Peyer's patch (tissue), 4 donors: ENCODE data around the gene KRTAP20-3. TPM values are rescaled to one million over a fixed set of nuclear protein-coding genes. Genes with fewer than 3 reads are reported as not detected.

ENCODE experiments used
- DNase-seq, 3 donors: peaks; one replicate each; pipeline ENCODE4 v3.0.0-alpha.2; 2017 to 2019
- H3K27ac ChIP-seq, 4 donors: fragments of 200-600 bp; sonication (generic); one replicate each; pipeline ENCODE4 v1.5.1; 2016 to 2019
- H3K27me3 ChIP-seq, 2 donors: fragments of 200-600 bp; sonication (generic); one replicate each; pipeline ENCODE4 v1.5.1; 2019
- H3K36me3 ChIP-seq, 3 donors: fragments of 200-600 bp; sonication (generic); one replicate each; pipeline ENCODE4 v1.5.1; 2016 to 2019
- H3K4me1 ChIP-seq, 4 donors: fragments of 200-600 bp; sonication (generic); one replicate each; pipeline ENCODE4 v1.5.1; 2016 to 2019
- H3K4me3 ChIP-seq, 4 donors: fragments of 200-600 bp; sonication (generic); 1 replicate in 3 of 4; 2 replicates in 1 of 4; pipeline ENCODE4 v1.5.1; 2016 to 2019; ENCODE audit warnings: mild to moderate bottlenecking in 1 of 4
- H3K9me3 ChIP-seq, 4 donors: fragments of 200-600 bp; sonication (generic); one replicate each; pipeline ENCODE4 v1.5.1; 2016 to 2019; ENCODE audit warnings: mild to moderate bottlenecking in 1 of 4
- POLR2A ChIP-seq, 2 donors: fragments of 450-650 bp; IDR thresholded peaks; one replicate each; pipeline ENCODE4 v1.5.1; 2017; ENCODE audit warnings: antibody characterized with exemption in 2 of 2, mild to moderate bottlenecking in 2 of 2, moderate library complexity in 2 of 2
- small RNA-seq, 2 donors: library from RNA; depleted of rRNA; stranded (forward); fragments of <200 nt; gene quantifications; one replicate each; pipeline ENCODE3, GENCODE V24; 2016
- total RNA-seq, 4 donors: library from RNA; depleted of rRNA; stranded (reverse); fragments of >200 nt; gene quantifications; one replicate each; pipeline ENCODE4 v1.1.0, GENCODE V29; 2016
- TF ChIP-seq, protein P1 (sequence below), 6 experiments: fragments of 450-650 bp in 4 of 6; fragments of 200-600 bp in 2 of 6; sonication (generic) in 1 of 6; IDR thresholded peaks; one replicate each; pipeline ENCODE4 v1.5.1; 2017 to 2019; ENCODE audit warnings: antibody characterized with exemption in 6 of 6, mild to moderate bottlenecking in 3 of 6, moderate library complexity in 1 of 6

KRTAP20-3 gene
- total RNA-seq, 4 donors from 2014 or later, result not detected

DNA sequence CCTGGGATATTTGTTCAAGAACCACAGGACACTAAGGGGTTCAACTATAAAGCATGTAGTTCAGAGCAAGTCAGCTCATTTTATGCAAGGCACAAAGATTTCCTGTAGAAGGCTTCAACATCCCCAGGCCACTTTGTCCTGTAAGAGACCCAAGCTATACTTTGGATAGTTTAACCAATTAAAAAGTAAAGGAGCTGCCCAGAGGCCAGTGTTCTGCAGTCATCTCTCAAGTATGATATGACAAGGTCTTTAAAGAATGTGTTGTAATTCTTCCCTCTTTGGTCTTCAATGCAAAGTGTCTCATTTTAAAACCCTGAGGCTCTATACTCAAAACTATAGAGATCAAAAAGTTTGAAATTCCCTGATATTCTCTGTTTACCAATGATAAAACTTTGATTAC is 34.1 kb downstream of the KRTAP20-3 start:
- DNase-seq, result no peak
- no peaks in the 10 kb centered on the region for H3K4me1 ChIP-seq
- H3K9me3 ChIP-seq, result no peaks in the 10 kb centered on the region
- TF ChIP-seq, protein P1, sequence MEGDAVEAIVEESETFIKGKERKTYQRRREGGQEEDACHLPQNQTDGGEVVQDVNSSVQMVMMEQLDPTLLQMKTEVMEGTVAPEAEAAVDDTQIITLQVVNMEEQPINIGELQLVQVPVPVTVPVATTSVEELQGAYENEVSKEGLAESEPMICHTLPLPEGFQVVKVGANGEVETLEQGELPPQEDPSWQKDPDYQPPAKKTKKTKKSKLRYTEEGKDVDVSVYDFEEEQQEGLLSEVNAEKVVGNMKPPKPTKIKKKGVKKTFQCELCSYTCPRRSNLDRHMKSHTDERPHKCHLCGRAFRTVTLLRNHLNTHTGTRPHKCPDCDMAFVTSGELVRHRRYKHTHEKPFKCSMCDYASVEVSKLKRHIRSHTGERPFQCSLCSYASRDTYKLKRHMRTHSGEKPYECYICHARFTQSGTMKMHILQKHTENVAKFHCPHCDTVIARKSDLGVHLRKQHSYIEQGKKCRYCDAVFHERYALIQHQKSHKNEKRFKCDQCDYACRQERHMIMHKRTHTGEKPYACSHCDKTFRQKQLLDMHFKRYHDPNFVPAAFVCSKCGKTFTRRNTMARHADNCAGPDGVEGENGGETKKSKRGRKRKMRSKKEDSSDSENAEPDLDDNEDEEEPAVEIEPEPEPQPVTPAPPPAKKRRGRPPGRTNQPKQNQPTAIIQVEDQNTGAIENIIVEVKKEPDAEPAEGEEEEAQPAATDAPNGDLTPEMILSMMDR (IDR thresholded peaks at IDR 0.05), result no peak
- no peak for TF ChIP-seq POLR2A (IDR thresholded peaks at IDR 0.05)
- no peak overlapping the region for H3K27ac ChIP-seq
- no peak overlapping the region for H3K4me3 ChIP-seq
- H3K27me3 ChIP-seq, result no peaks in the 10 kb centered on the region
- H3K36me3 ChIP-seq, result no peaks in the 10 kb centered on the region

DNA sequence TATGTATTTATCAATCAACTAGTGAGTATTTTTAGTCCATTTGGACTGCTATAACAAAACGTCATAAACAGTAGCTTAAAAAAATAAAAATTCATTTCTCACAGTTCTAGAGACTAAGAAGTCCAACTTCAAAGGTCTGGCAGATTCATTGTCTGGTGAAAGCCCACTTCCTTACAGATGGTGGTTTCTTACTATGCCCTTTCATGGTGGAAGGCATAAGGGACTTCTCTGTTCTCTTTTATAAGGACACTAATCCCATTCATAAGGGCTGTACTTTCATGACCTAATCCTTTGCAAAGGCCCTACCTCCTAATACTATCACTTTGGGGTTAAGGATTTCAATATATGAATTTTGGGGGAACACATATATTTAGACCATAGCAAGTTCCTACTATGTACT is 37.9 kb downstream of the KRTAP20-3 start:
- H3K27ac ChIP-seq, result no peak overlapping the region
- H3K4me1 ChIP-seq, result no peaks in the 10 kb centered on the region
- no peak overlapping the region for H3K4me3 ChIP-seq
- H3K36me3 ChIP-seq, result no peaks in the 10 kb centered on the region
- TF ChIP-seq, protein P1 (IDR thresholded peaks at IDR 0.05), result no peak
- no peak for TF ChIP-seq POLR2A (IDR thresholded peaks at IDR 0.05)
- no peaks in the 10 kb centered on the region for H3K27me3 ChIP-seq
- DNase-seq, result no peak
- H3K9me3 ChIP-seq, result no peaks in the 10 kb centered on the region

DNA sequence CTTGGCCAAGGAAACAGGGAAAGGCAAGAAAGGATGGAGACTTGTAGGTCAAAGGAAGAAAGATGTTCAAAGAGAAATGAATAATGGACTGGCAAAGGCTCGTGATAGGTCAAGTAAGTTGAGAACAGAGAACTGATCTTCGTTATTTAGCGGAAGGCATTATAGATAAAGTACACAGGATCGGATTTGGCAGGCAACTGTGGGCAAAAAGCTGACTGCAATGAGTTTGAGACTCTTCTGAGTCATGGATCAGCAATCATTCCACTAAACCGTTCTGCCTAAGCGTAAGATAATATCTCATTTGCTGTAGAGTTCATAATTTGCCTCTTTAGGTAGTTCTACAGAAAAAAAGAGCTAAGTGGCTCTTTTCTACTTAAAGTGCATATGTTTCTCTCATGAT is 41.8 kb downstream of the KRTAP20-3 start:
- Histone ChIP-seq H3K9me3 (no peaks in the 10 kb centered on the region), H3K27ac (no peak overlapping the region), H3K4me1 (no peaks in the 10 kb centered on the region), H3K4me3 (no peak overlapping the region), H3K27me3 (no peaks in the 10 kb centered on the region), H3K36me3 (no peaks in the 10 kb centered on the region)
- TF ChIP-seq, protein P1 (IDR thresholded peaks at IDR 0.05), result no peak
- no peak for TF ChIP-seq POLR2A (IDR thresholded peaks at IDR 0.05)
- DNase-seq, result no peak

DNA sequence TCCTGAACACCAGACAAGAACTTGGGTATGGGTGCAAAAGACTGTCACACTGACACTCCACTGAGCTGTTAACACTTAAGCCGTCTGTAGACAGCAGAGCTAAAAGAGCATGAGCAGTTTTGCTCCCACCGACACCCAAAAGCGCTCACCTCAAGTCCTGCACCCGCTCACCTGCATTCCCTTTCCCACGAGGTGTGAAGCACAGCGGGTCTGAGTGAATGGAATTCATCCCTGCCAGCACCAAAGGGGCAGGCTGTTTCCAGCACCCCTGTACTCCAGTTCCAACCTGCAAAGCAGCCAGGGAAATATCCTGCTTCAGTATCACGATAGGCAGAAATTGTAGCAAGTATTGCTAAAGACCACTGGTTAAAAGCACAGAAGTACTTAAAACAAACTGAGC is 47.2 kb downstream of the KRTAP20-3 start:
- Histone ChIP-seq H3K27me3 (no peaks in the 10 kb centered on the region), H3K4me3 (no peak overlapping the region), H3K36me3 (no peaks in the 10 kb centered on the region), H3K4me1 (no peaks in the 10 kb centered on the region), H3K9me3 (no peaks in the 10 kb centered on the region), H3K27ac (no peak overlapping the region)
- DNase-seq, result no peak
- TF ChIP-seq, protein P1 (IDR thresholded peaks at IDR 0.05), result no peak
- no peak for TF ChIP-seq POLR2A (IDR thresholded peaks at IDR 0.05)

Small RNA genes within 50 kb of the gene (small RNA-seq; reads per million reads assigned to genes)
- gene KRTAP20-1 (0 reads per million in 2 donors), gene KRTAP20-3 (0 reads per million in 2 donors), gene KRTAP20-4 (0 reads per million in 2 donors), gene KRTAP22-1 (0 reads per million in 2 donors)

Other genes with a start within 250 kb of the KRTAP20-3 start
- not detected for gene KRTAP13-1, start 246.8 kb upstream of the KRTAP20-3 start, total RNA-seq
- not detected for gene KRTAP13-3, start 216.9 kb upstream of the KRTAP20-3 start, total RNA-seq
- gene KRTAP13-4, start 212.6 kb upstream of the KRTAP20-3 start, total RNA-seq, result not detected
- gene KRTAP15-1, start 202.6 kb upstream of the KRTAP20-3 start, total RNA-seq, result not detected
- not detected for gene KRTAP19-1, start 162.5 kb upstream of the KRTAP20-3 start, total RNA-seq
- not detected for gene KRTAP19-2, start 155.4 kb upstream of the KRTAP20-3 start, total RNA-seq
- gene KRTAP19-3, start 150.9 kb upstream of the KRTAP20-3 start, total RNA-seq, result not detected
- not detected for gene KRTAP19-4, start 145.7 kb upstream of the KRTAP20-3 start, total RNA-seq
- not detected for gene KRTAP19-5, start 140.7 kb upstream of the KRTAP20-3 start, total RNA-seq
- not detected for gene KRTAP19-6, start 101.0 kb upstream of the KRTAP20-3 start, total RNA-seq
- gene KRTAP19-7, start 81.5 kb upstream of the KRTAP20-3 start, total RNA-seq, result not detected
- not detected for gene KRTAP22-2, start 52.5 kb upstream of the KRTAP20-3 start, total RNA-seq
- gene KRTAP6-3, start 50.4 kb upstream of the KRTAP20-3 start, total RNA-seq, result not detected
- gene KRTAP6-2, start 44.0 kb upstream of the KRTAP20-3 start, total RNA-seq, result not detected
- not detected for gene KRTAP22-1, start 41.8 kb upstream of the KRTAP20-3 start, total RNA-seq
- not detected for gene KRTAP6-1, start 28.9 kb upstream of the KRTAP20-3 start, total RNA-seq
- not detected for gene KRTAP20-1, start 26.4 kb upstream of the KRTAP20-3 start, total RNA-seq
- gene KRTAP20-4, start 22.2 kb upstream of the KRTAP20-3 start, total RNA-seq, result not detected
- not detected for gene KRTAP20-2, start 7.7 kb upstream of the KRTAP20-3 start, total RNA-seq
- gene KRTAP21-3, start 75.9 kb downstream of the KRTAP20-3 start, total RNA-seq, result not detected
- not detected for gene KRTAP21-2, start 104.4 kb downstream of the KRTAP20-3 start, total RNA-seq
- gene KRTAP21-1, start 112.6 kb downstream of the KRTAP20-3 start, total RNA-seq, result not detected
- not detected for gene KRTAP8-1, start 170.4 kb downstream of the KRTAP20-3 start, total RNA-seq
- gene KRTAP7-1, start 186.9 kb downstream of the KRTAP20-3 start, total RNA-seq, result not detected
- gene KRTAP11-1, start 238.7 kb downstream of the KRTAP20-3 start, total RNA-seq, result not detected